SU-DHL-6 (cell line): Measurements from ENCODE around the gene HDGF.

Experiments used
- EZH2phosphoT487 ChIP-seq: fragments of 200-600 bp; sonication (generic), shearing (Covaris generic); conservative IDR thresholded peaks from 2 replicates; pipeline ENCODE4 v1.6.1; 2018; ENCODE audit warnings: mild to moderate bottlenecking, antibody characterized with exemption, low read length, moderate library complexity, mixed read lengths
- TF ChIP-seq, protein P1 (sequence below): fragments of 200-600 bp; sonication (generic); IDR thresholded peaks from one replicate; pipeline ENCODE4 v1.5.1; 2017; ENCODE audit warnings: antibody characterized with exemption, mild to moderate bottlenecking, low read length, moderate library complexity; ENCODE audit not compliant: insufficient read depth, poor library complexity, severe bottlenecking

DNA sequence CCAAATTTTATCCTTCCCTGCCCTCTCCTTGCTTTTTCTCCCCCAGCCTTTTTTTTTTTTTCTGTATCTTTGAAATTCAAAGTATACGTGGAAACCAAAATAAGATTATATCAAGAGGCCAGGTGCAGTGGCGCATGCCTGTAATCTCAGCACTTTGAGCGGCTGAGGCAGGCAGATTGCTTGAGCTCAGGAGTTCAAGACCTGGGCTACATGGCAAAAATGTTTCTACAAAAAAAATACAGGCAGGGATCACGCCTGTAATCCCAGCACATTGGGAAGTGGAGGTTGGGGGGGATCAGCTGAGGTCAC, 9.3 kb upstream of the HDGF start:
- TF ChIP-seq, protein P1, sequence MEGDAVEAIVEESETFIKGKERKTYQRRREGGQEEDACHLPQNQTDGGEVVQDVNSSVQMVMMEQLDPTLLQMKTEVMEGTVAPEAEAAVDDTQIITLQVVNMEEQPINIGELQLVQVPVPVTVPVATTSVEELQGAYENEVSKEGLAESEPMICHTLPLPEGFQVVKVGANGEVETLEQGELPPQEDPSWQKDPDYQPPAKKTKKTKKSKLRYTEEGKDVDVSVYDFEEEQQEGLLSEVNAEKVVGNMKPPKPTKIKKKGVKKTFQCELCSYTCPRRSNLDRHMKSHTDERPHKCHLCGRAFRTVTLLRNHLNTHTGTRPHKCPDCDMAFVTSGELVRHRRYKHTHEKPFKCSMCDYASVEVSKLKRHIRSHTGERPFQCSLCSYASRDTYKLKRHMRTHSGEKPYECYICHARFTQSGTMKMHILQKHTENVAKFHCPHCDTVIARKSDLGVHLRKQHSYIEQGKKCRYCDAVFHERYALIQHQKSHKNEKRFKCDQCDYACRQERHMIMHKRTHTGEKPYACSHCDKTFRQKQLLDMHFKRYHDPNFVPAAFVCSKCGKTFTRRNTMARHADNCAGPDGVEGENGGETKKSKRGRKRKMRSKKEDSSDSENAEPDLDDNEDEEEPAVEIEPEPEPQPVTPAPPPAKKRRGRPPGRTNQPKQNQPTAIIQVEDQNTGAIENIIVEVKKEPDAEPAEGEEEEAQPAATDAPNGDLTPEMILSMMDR = no peak
- TF ChIP-seq EZH2phosphoT487 = no peak
